HL-60 (cell line): Measurements from ENCODE around the gene GHRH.

Experiments
- DNase-seq, 2 experiments: peaks; one replicate each; pipeline ENCODE4 v3.0.0-alpha.2; 2010 to 2020; ENCODE audit warnings: low read depth in 1 of 2, low spot score in 1 of 2
- H3K27ac ChIP-seq: fragments of 250-450 bp; sonication (Bioruptor Pico); replicated peaks from 2 replicates; pipeline ENCODE4 v1.5.1; 2020; ENCODE audit warnings: mild to moderate bottlenecking, moderate library complexity
- H3K27me3 ChIP-seq: fragments of 250-450 bp; sonication (Bioruptor Pico); 2 replicates; pipeline ENCODE4 v1.5.1; 2021; ENCODE audit warnings: mild to moderate bottlenecking, moderate library complexity; ENCODE audit not compliant: insufficient read depth, poor library complexity, severe bottlenecking
- H3K4me3 ChIP-seq: replicated peaks from 2 replicates; pipeline ENCODE4 v1.5.1; 2011; ENCODE audit warnings: mild to moderate bottlenecking, control low read depth, low read length; ENCODE audit not compliant: insufficient read depth
- CTCF ChIP-seq: IDR thresholded peaks from one replicate; pipeline ENCODE4 v1.5.1; 2011; ENCODE audit warnings: low read length, control low read depth, inconsistent platforms; ENCODE audit not compliant: insufficient read depth
- GABPA ChIP-seq: IDR thresholded peaks from 2 replicates; pipeline ENCODE4 v1.6.1; 2012; ENCODE audit warnings: low read depth
- POLR2AphosphoS5 ChIP-seq: IDR thresholded peaks from 2 replicates; pipeline ENCODE4 v1.6.1; 2012; ENCODE audit warnings: low read depth
- REST ChIP-seq: IDR thresholded peaks from 2 replicates; pipeline ENCODE4 v1.6.1; 2012; ENCODE audit warnings: low read depth; ENCODE audit not compliant: insufficient replicate concordance
- SPI1 ChIP-seq: IDR thresholded peaks from 2 replicates; pipeline ENCODE4 v1.6.1; 2012; ENCODE audit warnings: low read depth, mild to moderate bottlenecking, borderline replicate concordance

Gene GHRH

GRCh38 chr20:37205794-37206193, 55.8 kb downstream of the GHRH start:
- Histone ChIP-seq H3K4me3 (no peak overlapping the region), H3K27me3 (no peaks in the 10 kb centered on the region), H3K27ac (no peak overlapping the region)
- DNase-seq, result no peak
- TF ChIP-seq CTCF (no peak), POLR2AphosphoS5 (no peak), GABPA (no peak), SPI1 (no peak), REST (no peak)

GRCh38 chr20:37205130-37205529, 56.5 kb downstream of the GHRH start:
- H3K27ac ChIP-seq, result no peak overlapping the region
- TF ChIP-seq SPI1 (no peak), REST (no peak), CTCF (no peak), POLR2AphosphoS5 (no peak), GABPA (no peak)
- H3K27me3 ChIP-seq, result no peaks in the 10 kb centered on the region
- no peak for DNase-seq
- no peak overlapping the region for H3K4me3 ChIP-seq

GRCh38 chr20:37204056-37204455, 57.6 kb downstream of the GHRH start:
- TF ChIP-seq REST (no peak), GABPA (no peak), CTCF (no peak), SPI1 (no peak), POLR2AphosphoS5 (no peak)
- Histone ChIP-seq H3K4me3 (no peak overlapping the region), H3K27me3 (no peaks in the 10 kb centered on the region), H3K27ac (no peak overlapping the region)
- no peak for DNase-seq
